Measurements from ENCODE around the gene PRSS56.
"Not testable (repeated sequence)": the region's sequence is repeated elsewhere in the genome, so short reads cannot be mapped to it uniquely, and the experiment has no call there.

PRSS56 gene

GRCh38 chr2:232562515-232563151 lies 42.4 kb downstream of the PRSS56 start:
- H3K4me3 ChIP-seq (ENCODE audit: extremely low read depth, insufficient read depth, low read length, poor library complexity, severe bottlenecking) = no peak overlapping the region
- no peak overlapping the region for H3K27ac ChIP-seq (ENCODE audit: low read depth, low read length, severe bottlenecking)
- H3K9me3 ChIP-seq (ENCODE audit: control insufficient read depth, low read length) = no peaks in the 10 kb centered on the region
- H3K36me3 ChIP-seq (ENCODE audit: control insufficient read depth, insufficient read depth, low read length) = peaks cover 96% of the 10 kb centered on the region
- H3K4me1 ChIP-seq (ENCODE audit: control insufficient read depth, insufficient read depth, low read length, poor library complexity, severe bottlenecking) = no peaks in the 10 kb centered on the region
- 89 to 90% methylated on average over 3 to 7 of the region's 8 CpGs for WGBS, 2 experiments (ENCODE audit: insufficient coverage in 2 of 2)

GRCh38 chr2:232563580-232563979 lies 43.4 kb downstream of the PRSS56 start:
- H3K36me3 ChIP-seq (ENCODE audit: control insufficient read depth, insufficient read depth, low read length) = peaks cover 96% of the 10 kb centered on the region
- WGBS, 2 experiments (ENCODE audit: insufficient coverage in 2 of 2) = 80 to 100% methylated on average over 1 to 2 of the region's 3 CpGs
- H3K4me3 ChIP-seq (ENCODE audit: extremely low read depth, insufficient read depth, low read length, poor library complexity, severe bottlenecking) = no peak overlapping the region
- H3K27ac ChIP-seq (ENCODE audit: low read depth, low read length, severe bottlenecking) = no peak overlapping the region
- H3K9me3 ChIP-seq (ENCODE audit: control insufficient read depth, low read length) = no peaks in the 10 kb centered on the region
- no peaks in the 10 kb centered on the region for H3K4me1 ChIP-seq (ENCODE audit: control insufficient read depth, insufficient read depth, low read length, poor library complexity, severe bottlenecking)

GRCh38 chr2:232567721-232568120 lies 47.5 kb downstream of the PRSS56 start:
- no peaks in the 10 kb centered on the region for H3K9me3 ChIP-seq (ENCODE audit: control insufficient read depth, low read length)
- H3K36me3 ChIP-seq (ENCODE audit: control insufficient read depth, insufficient read depth, low read length) = peaks cover 98% of the 10 kb centered on the region
- H3K27ac ChIP-seq (ENCODE audit: low read depth, low read length, severe bottlenecking) = no peak overlapping the region
- no peak overlapping the region for H3K4me3 ChIP-seq (ENCODE audit: extremely low read depth, insufficient read depth, low read length, poor library complexity, severe bottlenecking)
- H3K4me1 ChIP-seq (ENCODE audit: control insufficient read depth, insufficient read depth, low read length, poor library complexity, severe bottlenecking) = no peaks in the 10 kb centered on the region

- peaks cover 98% of the 10 kb centered on the region for H3K36me3 ChIP-seq (ENCODE audit: control insufficient read depth, insufficient read depth, low read length)
- no peaks in the 10 kb centered on the region for H3K9me3 ChIP-seq (ENCODE audit: control insufficient read depth, low read length)
- no peaks in the 10 kb centered on the region for H3K4me1 ChIP-seq (ENCODE audit: control insufficient read depth, insufficient read depth, low read length, poor library complexity, severe bottlenecking)
- no peak overlapping the region for H3K4me3 ChIP-seq (ENCODE audit: extremely low read depth, insufficient read depth, low read length, poor library complexity, severe bottlenecking)
- H3K27ac ChIP-seq (ENCODE audit: low read depth, low read length, severe bottlenecking) = no peak overlapping the region
- 96 to 100% methylated on average over 3 of the region's 5 CpGs for WGBS, 2 experiments (ENCODE audit: insufficient coverage in 2 of 2)
Observed at GRCh38 chr2:232568161-232568560, 48.0 kb downstream of the PRSS56 start.

- no peaks in the 10 kb centered on the region for H3K9me3 ChIP-seq (ENCODE audit: control insufficient read depth, low read length)
- no peaks in the 10 kb centered on the region for H3K4me1 ChIP-seq (ENCODE audit: control insufficient read depth, insufficient read depth, low read length, poor library complexity, severe bottlenecking)
- 92 to 100% methylated on average over 3 to 6 of the region's 9 CpGs for WGBS, 2 experiments (ENCODE audit: insufficient coverage in 2 of 2)
- H3K27ac ChIP-seq (ENCODE audit: low read depth, low read length, severe bottlenecking) = no peak overlapping the region
- H3K4me3 ChIP-seq (ENCODE audit: extremely low read depth, insufficient read depth, low read length, poor library complexity, severe bottlenecking) = no peak overlapping the region
- H3K36me3 ChIP-seq (ENCODE audit: control insufficient read depth, insufficient read depth, low read length) = peaks cover 98% of the 10 kb centered on the region
Observed at GRCh38 chr2:232569541-232569940, 49.4 kb downstream of the PRSS56 start.

GRCh38 chr2:232570481-232570880 lies 50.3 kb downstream of the PRSS56 start:
- not testable (repeated sequence) for H3K27ac ChIP-seq (ENCODE audit: low read depth, low read length, severe bottlenecking); H3K9me3 ChIP-seq (ENCODE audit: control insufficient read depth, low read length); H3K4me1 ChIP-seq (ENCODE audit: control insufficient read depth, insufficient read depth, low read length, poor library complexity, severe bottlenecking); H3K4me3 ChIP-seq (ENCODE audit: extremely low read depth, insufficient read depth, low read length, poor library complexity, severe bottlenecking)
- H3K36me3 ChIP-seq (ENCODE audit: control insufficient read depth, insufficient read depth, low read length) = peaks cover 97% of the 10 kb centered on the region
- WGBS, 2 experiments (ENCODE audit: insufficient coverage in 2 of 2) = 96 to 97% methylated on average over 4 to 6 of the region's 6 CpGs

GRCh38 chr2:232571026-232571474 lies 50.9 kb downstream of the PRSS56 start:
- Histone ChIP-seq H3K4me1 (ENCODE audit: control insufficient read depth, insufficient read depth, low read length, poor library complexity, severe bottlenecking) (no peaks in the 10 kb centered on the region), H3K36me3 (ENCODE audit: control insufficient read depth, insufficient read depth, low read length) (peaks cover 92% of the 10 kb centered on the region), H3K9me3 (ENCODE audit: control insufficient read depth, low read length) (no peaks in the 10 kb centered on the region), H3K4me3 (ENCODE audit: extremely low read depth, insufficient read depth, low read length, poor library complexity, severe bottlenecking) (no peak overlapping the region), H3K27ac (ENCODE audit: low read depth, low read length, severe bottlenecking) (no peak overlapping the region)
- WGBS, 2 experiments (ENCODE audit: insufficient coverage in 2 of 2) = 93 to 95% methylated on average over 7 of the region's 7 CpGs

GRCh38 chr2:232573042-232573441 lies 52.9 kb downstream of the PRSS56 start:
- H3K4me1 ChIP-seq (ENCODE audit: control insufficient read depth, insufficient read depth, low read length, poor library complexity, severe bottlenecking) = peaks cover 9% of the 10 kb centered on the region
- no peak overlapping the region for H3K27ac ChIP-seq (ENCODE audit: low read depth, low read length, severe bottlenecking)
- peaks cover 72% of the 10 kb centered on the region for H3K36me3 ChIP-seq (ENCODE audit: control insufficient read depth, insufficient read depth, low read length)

GRCh38 chr2:232573771-232574435 lies 53.7 kb downstream of the PRSS56 start:
- H3K4me3 ChIP-seq (ENCODE audit: extremely low read depth, insufficient read depth, low read length, poor library complexity, severe bottlenecking) = no peak overlapping the region
- 93 to 100% methylated on average over 5 to 8 of the region's 8 CpGs for WGBS, 2 experiments (ENCODE audit: insufficient coverage in 2 of 2)
- H3K36me3 ChIP-seq (ENCODE audit: control insufficient read depth, insufficient read depth, low read length) = peaks cover 66% of the 10 kb centered on the region
- peaks cover 9% of the 10 kb centered on the region for H3K4me1 ChIP-seq (ENCODE audit: control insufficient read depth, insufficient read depth, low read length, poor library complexity, severe bottlenecking)
- no peak overlapping the region for H3K27ac ChIP-seq (ENCODE audit: low read depth, low read length, severe bottlenecking)
- no peaks in the 10 kb centered on the region for H3K9me3 ChIP-seq (ENCODE audit: control insufficient read depth, low read length)

More at GRCh38 chr2:232573042-232573441, 52.9 kb downstream of the PRSS56 start:
- no peak overlapping the region for H3K4me3 ChIP-seq (ENCODE audit: extremely low read depth, insufficient read depth, low read length, poor library complexity, severe bottlenecking)
- H3K9me3 ChIP-seq (ENCODE audit: control insufficient read depth, low read length) = no peaks in the 10 kb centered on the region

GRCh38 chr2:232574674-232575403 lies 54.7 kb downstream of the PRSS56 start:
- WGBS, 2 experiments (ENCODE audit: insufficient coverage in 2 of 2) = 89 to 100% methylated on average over 2 of the region's 5 CpGs
- Histone ChIP-seq H3K27ac (ENCODE audit: low read depth, low read length, severe bottlenecking) (no peak overlapping the region), H3K9me3 (ENCODE audit: control insufficient read depth, low read length) (no peaks in the 10 kb centered on the region), H3K36me3 (ENCODE audit: control insufficient read depth, insufficient read depth, low read length) (peaks cover 62% of the 10 kb centered on the region), H3K4me1 (ENCODE audit: control insufficient read depth, insufficient read depth, low read length, poor library complexity, severe bottlenecking) (peaks cover 9% of the 10 kb centered on the region), H3K4me3 (ENCODE audit: extremely low read depth, insufficient read depth, low read length, poor library complexity, severe bottlenecking) (no peak overlapping the region)
